PFSK-1 (cell line): ENCODE measurements around the gene CBX3.

Source experiments
- FOXP2 ChIP-seq: optimal IDR thresholded peaks from 2 replicates; pipeline ENCODE3; 2011; ENCODE audit warnings: borderline replicate concordance, control low read depth, inconsistent platforms; ENCODE audit not compliant: insufficient read depth; ENCODE audit errors: extremely low read length, extremely low read depth
- POLR2AphosphoS5 ChIP-seq: IDR thresholded peaks from 2 replicates; pipeline ENCODE4 v1.6.1; 2012; ENCODE audit warnings: low read depth, mild to moderate bottlenecking, control low read depth, low read length, moderate library complexity
- REST ChIP-seq, 2 experiments: IDR thresholded peaks; 2 replicates each; pipeline versions ENCODE4 v1.6.1 to v1.8.0; 2011 to 2012; ENCODE audit warnings: low read depth in 2 of 2, low read length in 2 of 2, control low read depth in 1 of 2, inconsistent platforms in 1 of 2, mild to moderate bottlenecking in 1 of 2, moderate library complexity in 1 of 2; ENCODE audit not compliant: insufficient read depth in 1 of 2
- SIN3A ChIP-seq: IDR thresholded peaks from 2 replicates; pipeline ENCODE4 v1.6.1; 2012; ENCODE audit warnings: mild to moderate bottlenecking, low read length, moderate library complexity, borderline replicate concordance; ENCODE audit not compliant: insufficient read depth
- TAF1 ChIP-seq: IDR thresholded peaks from 2 replicates; pipeline ENCODE4 v1.6.1; 2012; ENCODE audit warnings: low read length, control low read depth, borderline replicate concordance; ENCODE audit not compliant: insufficient read depth

DNA sequence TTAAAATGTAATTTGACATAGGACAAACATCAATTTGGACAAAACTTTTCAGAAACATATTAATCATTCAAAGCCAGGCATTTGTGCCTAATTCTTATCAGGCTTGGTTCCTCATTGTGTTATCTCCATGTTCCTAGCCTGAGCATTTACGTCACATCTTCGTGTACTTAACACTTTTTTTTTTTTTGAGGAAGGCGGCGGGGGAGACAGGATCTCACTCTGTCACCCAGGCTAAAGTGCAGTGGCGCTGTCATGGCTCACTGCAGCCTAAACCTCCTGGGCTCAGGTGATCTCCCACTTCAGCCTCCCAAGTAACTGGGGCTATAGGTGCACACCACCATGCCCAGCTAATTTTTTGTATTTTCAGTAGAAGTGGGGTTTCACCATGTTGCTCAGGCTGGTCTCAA is 20.8 kb upstream of the CBX3 start:
- TF ChIP-seq REST (IDR thresholded peaks at IDR 0.05; ENCODE audit: insufficient read depth in 1 of 2, low read depth in 2 of 2, low read length in 2 of 2) (no peak), POLR2AphosphoS5 (no peak), TAF1 (no peak), SIN3A (no peak), FOXP2 (no peak)
